Gastrocnemius medialis (tissue), 4 donors: Measurements from ENCODE around the gene ZBED4. TPM values are rescaled to one million over a fixed set of nuclear protein-coding genes. Genes with fewer than 3 reads are reported as not detected.

ENCODE experiments used
- ATAC-seq, 2 donors: fragments of 150-250 bp; one replicate each; pipeline ENCODE4 v1.9.1; 2016
- DNase-seq, 2 donors: peaks; one replicate each; pipeline ENCODE4 v3.0.0-alpha.2; 2019
- H3K27ac ChIP-seq, 4 donors: fragments of 200-600 bp; sonication (generic); 1 replicate in 1 of 4; 2 replicates in 3 of 4; pipeline ENCODE4 v1.5.1; 2016 to 2018; ENCODE audit warnings: mild to moderate bottlenecking in 2 of 4, moderate library complexity in 1 of 4
- H3K27me3 ChIP-seq, 3 donors: fragments of 200-600 bp; sonication (generic) in 2 of 3; 1 replicate in 1 of 3; 2 replicates in 2 of 3; pipeline versions ENCODE4 v1.5.1 to v1.6.0; 2016 to 2019; ENCODE audit warnings: mild to moderate bottlenecking in 1 of 3, moderate library complexity in 1 of 3
- H3K36me3 ChIP-seq, 2 donors: fragments of 200-600 bp; sonication (generic) in 1 of 2; one replicate each; pipeline ENCODE4 v1.5.1; 2017 to 2018
- H3K4me1 ChIP-seq, 2 donors: fragments of 200-600 bp; sonication (generic) in 1 of 2; one replicate each; pipeline ENCODE4 v1.5.1; 2016 to 2017; ENCODE audit warnings: mild to moderate bottlenecking in 2 of 2
- H3K4me3 ChIP-seq, 4 donors: fragments of 200-600 bp; sonication (generic) in 3 of 4; 1 replicate in 1 of 4; 2 replicates in 3 of 4; pipeline ENCODE4 v1.5.1; 2016 to 2019; ENCODE audit warnings: mild to moderate bottlenecking in 2 of 4
- H3K9me3 ChIP-seq, 3 donors: fragments of 200-600 bp; sonication (generic) in 2 of 3; 1 replicate in 1 of 3; 2 replicates in 2 of 3; pipeline ENCODE4 v1.5.1; 2016 to 2019
- POLR2A ChIP-seq, 2 donors: fragments of 450-650 bp; IDR thresholded peaks; one replicate each; pipeline ENCODE4 v1.6.1; 2017; ENCODE audit warnings: antibody characterized with exemption in 2 of 2, mild to moderate bottlenecking in 2 of 2, moderate library complexity in 2 of 2
- in situ Hi-C, 4 donors: fragments of 200-750 bp; cut with MboI; loops; one replicate each; pipeline versions ENCODE4 v1.15.0 to v1.8.0; 2017; ENCODE audit warnings: low sequenced_read_pairs in 4 of 4
- intact Hi-C: fragments of 100-400 bp; cut with DNase I; formaldehyde crosslinking; loops from one replicate; pipeline ENCODE4 v1.15.1; 2023; ENCODE audit warnings: low total_unique reads
- total RNA-seq, 4 donors: library from RNA; depleted of rRNA; stranded (reverse); fragments of >200 nt; gene quantifications; one replicate each; pipeline versions ENCODE4 v1.1.0 to v1.2.3, GENCODE V29; 2016
- TF ChIP-seq, protein P1 (sequence below), 5 experiments: fragments of 450-650 bp in 3 of 5; fragments of 200-600 bp in 2 of 5; sonication (generic) in 2 of 5; IDR thresholded peaks in 4 of 5; conservative IDR thresholded peaks in 1 of 5; 1 replicate in 4 of 5; 2 replicates in 1 of 5; pipeline ENCODE4 v1.5.1; 2016 to 2019; ENCODE audit warnings: antibody characterized with exemption in 5 of 5, mild to moderate bottlenecking in 3 of 5, moderate library complexity in 3 of 5

ZBED4 gene
- total RNA-seq, 4 donors from 2014 or later: 6.7 to 8.4 (median 7.5) TPM

- Histone ChIP-seq H3K27me3 (peaks cover 0 to 7% (median 4%) of the 10 kb centered on the region in 3 donors), H3K4me1 (peaks cover 17% of the 10 kb centered on the region in 2 donors), H3K9me3 (no peaks in the 10 kb centered on the region), H3K36me3 (peaks cover 0 to 13% of the 10 kb centered on the region in 2 donors), H3K27ac (no peak overlapping the region), H3K4me3 (no peak overlapping the region)
- ATAC-seq (no peak), DNase-seq (no peak)
- no peak for TF ChIP-seq POLR2A (IDR thresholded peaks at IDR 0.05)
- TF ChIP-seq, protein P1, sequence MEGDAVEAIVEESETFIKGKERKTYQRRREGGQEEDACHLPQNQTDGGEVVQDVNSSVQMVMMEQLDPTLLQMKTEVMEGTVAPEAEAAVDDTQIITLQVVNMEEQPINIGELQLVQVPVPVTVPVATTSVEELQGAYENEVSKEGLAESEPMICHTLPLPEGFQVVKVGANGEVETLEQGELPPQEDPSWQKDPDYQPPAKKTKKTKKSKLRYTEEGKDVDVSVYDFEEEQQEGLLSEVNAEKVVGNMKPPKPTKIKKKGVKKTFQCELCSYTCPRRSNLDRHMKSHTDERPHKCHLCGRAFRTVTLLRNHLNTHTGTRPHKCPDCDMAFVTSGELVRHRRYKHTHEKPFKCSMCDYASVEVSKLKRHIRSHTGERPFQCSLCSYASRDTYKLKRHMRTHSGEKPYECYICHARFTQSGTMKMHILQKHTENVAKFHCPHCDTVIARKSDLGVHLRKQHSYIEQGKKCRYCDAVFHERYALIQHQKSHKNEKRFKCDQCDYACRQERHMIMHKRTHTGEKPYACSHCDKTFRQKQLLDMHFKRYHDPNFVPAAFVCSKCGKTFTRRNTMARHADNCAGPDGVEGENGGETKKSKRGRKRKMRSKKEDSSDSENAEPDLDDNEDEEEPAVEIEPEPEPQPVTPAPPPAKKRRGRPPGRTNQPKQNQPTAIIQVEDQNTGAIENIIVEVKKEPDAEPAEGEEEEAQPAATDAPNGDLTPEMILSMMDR (IDR thresholded peaks at IDR 0.05 in 4 of 5, conservative IDR thresholded peaks at IDR 0.05 in 1 of 5): no peak
- in situ Hi-C loops (no loop called here), intact Hi-C loops (no loop called here)
These were observed 73.3 kb downstream of the ZBED4 start for GRCh38 chr22:49926916-49927315.

GRCh38 chr22:49927483-49928184 lies 74.0 kb downstream of the ZBED4 start:
- DNase-seq: no peak
- Histone ChIP-seq H3K4me3 (no peak overlapping the region), H3K27ac (no peak overlapping the region), H3K27me3 (peaks cover 0 to 7% (median 4%) of the 10 kb centered on the region in 3 donors), H3K36me3 (peaks cover 0 to 13% of the 10 kb centered on the region in 2 donors), H3K9me3 (no peaks in the 10 kb centered on the region), H3K4me1 (peaks cover 20 to 24% of the 10 kb centered on the region in 2 donors)
- no peak for TF ChIP-seq POLR2A (IDR thresholded peaks at IDR 0.05)
- TF ChIP-seq, protein P1 (IDR thresholded peaks at IDR 0.05 in 4 of 5, conservative IDR thresholded peaks at IDR 0.05 in 1 of 5): no peak
- ATAC-seq: no peak
- intact Hi-C loops (no loop called here), in situ Hi-C loops (no loop called here)

DNA sequence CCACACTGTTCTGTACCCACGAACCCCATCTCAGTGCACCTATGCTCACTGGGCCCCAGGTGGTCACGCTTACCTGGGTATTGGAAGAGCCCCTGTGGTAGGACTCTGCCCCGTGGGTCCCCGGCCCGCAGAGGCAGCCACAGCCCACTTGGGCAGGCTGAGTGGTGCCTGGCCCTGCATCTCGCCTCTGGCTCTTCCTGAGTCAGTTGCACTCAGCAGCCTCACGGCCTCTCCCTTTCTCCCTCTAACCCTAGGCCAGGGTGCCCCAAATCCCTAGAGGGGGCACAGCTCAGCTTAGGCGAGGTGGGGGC lies 74.5 kb downstream of the ZBED4 start:
- TF ChIP-seq, protein P1 (IDR thresholded peaks at IDR 0.05 in 4 of 5, conservative IDR thresholded peaks at IDR 0.05 in 1 of 5): no peak
- TF ChIP-seq POLR2A (IDR thresholded peaks at IDR 0.05): no peak
- in situ Hi-C loops (no loop called here), intact Hi-C loops (no loop called here)
- no peak overlapping the region for H3K27ac ChIP-seq
- H3K27me3 ChIP-seq: peaks cover 0 to 7% (median 4%) of the 10 kb centered on the region in 3 donors
- ATAC-seq: no peak
- H3K4me1 ChIP-seq: peaks cover 26 to 29% of the 10 kb centered on the region in 2 donors
- no peak overlapping the region for H3K4me3 ChIP-seq
- DNase-seq: no peak
- H3K9me3 ChIP-seq: no peaks in the 10 kb centered on the region
- H3K36me3 ChIP-seq: peaks cover 0 to 12% of the 10 kb centered on the region in 2 donors

DNA sequence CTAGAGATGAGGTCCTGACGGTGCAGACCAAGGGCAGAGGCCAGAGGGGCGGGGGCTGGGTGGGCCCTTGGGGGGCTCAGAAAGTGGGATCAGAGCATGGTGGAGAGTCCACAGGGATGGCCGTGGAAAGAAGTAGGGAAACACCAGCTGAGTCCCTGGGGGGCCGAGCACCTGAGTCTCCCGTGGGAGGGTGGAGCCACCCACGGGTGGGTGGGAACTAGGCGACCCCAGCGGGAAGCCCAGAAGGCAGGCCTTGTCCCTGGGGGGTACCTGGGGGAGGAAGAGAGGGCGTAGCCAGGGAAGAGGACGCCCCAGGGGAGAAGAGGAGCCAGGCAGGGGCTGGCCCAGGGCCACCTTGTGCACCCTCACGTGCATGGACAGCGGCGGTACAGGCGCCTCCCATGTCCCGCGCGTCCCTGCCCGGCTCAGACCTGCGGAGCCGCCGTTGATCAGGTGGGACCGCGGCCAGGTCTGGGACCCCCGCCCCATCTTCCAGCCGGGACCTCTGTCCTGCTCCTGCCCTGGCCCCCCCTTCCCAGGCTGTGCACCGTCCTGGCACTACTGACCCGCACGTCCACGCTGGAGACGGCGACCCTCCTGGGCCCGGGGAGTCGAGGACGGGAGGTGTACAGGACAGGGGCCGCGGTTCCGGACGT lies 75.0 kb downstream of the ZBED4 start:
- DNase-seq: no peak
- in situ Hi-C loops: no loop called here
- Histone ChIP-seq H3K27ac (no peak overlapping the region), H3K27me3 (peaks cover 0 to 7% (median 4%) of the 10 kb centered on the region in 3 donors), H3K4me1 (peaks cover 31 to 35% of the 10 kb centered on the region in 2 donors), H3K36me3 (peaks cover 0 to 8% of the 10 kb centered on the region in 2 donors), H3K4me3 (no peak overlapping the region), H3K9me3 (no peaks in the 10 kb centered on the region)
- intact Hi-C loops: loop anchor here (1.0 kb wide), 1 partner anchor 102 kb away; no protein-coding TSS in a partner anchor
- TF ChIP-seq POLR2A (IDR thresholded peaks at IDR 0.05): no peak
- TF ChIP-seq, protein P1 (IDR thresholded peaks at IDR 0.05 in 4 of 5, conservative IDR thresholded peaks at IDR 0.05 in 1 of 5): no peak
- no peak for ATAC-seq
